OCI-LY1 (cell line): ENCODE results near the gene CMTM2.

Experiments
- H2AFZ ChIP-seq: fragments of 200-600 bp; sonication (generic), shearing (Covaris generic); 2 replicates; pipeline ENCODE4 v1.6.0; 2014; ENCODE audit warnings: antibody characterized with exemption, mild to moderate bottlenecking, low read length
- H3F3A ChIP-seq: fragments of 200-600 bp; sonication (generic), shearing (Covaris generic); 2 replicates; pipeline ENCODE4 v1.6.0; 2014; ENCODE audit warnings: mild to moderate bottlenecking, antibody characterized with exemption, low read length, moderate library complexity; ENCODE audit not compliant: insufficient read depth
- H3K27ac ChIP-seq: fragments of 200-600 bp; sonication (generic); 2 replicates; pipeline ENCODE4 v1.5.1; 2014; ENCODE audit warnings: low read length, mixed run types, mild to moderate bottlenecking, low read depth; ENCODE audit not compliant: poor library complexity, severe bottlenecking
- H3K27me3 ChIP-seq: fragments of 200-600 bp; sonication (generic); 2 replicates; pipeline ENCODE4 v1.6.0; 2014; ENCODE audit warnings: antibody characterized with exemption, mild to moderate bottlenecking, low read length, moderate library complexity; ENCODE audit not compliant: insufficient read depth
- H3K36me3 ChIP-seq: fragments of 200-600 bp; sonication (generic); 2 replicates; pipeline ENCODE4 v1.6.1; 2014; ENCODE audit warnings: mild to moderate bottlenecking, antibody characterized with exemption, low read length, moderate library complexity, mixed read lengths; ENCODE audit not compliant: insufficient read depth
- H3K4me1 ChIP-seq: fragments of 200-600 bp; sonication (generic); 2 replicates; pipeline ENCODE4 v1.5.1; 2014; ENCODE audit warnings: mild to moderate bottlenecking, low read length, moderate library complexity; ENCODE audit not compliant: insufficient read depth, severe bottlenecking
- H3K4me2 ChIP-seq: fragments of 200-600 bp; sonication (generic), shearing (Covaris generic); 2 replicates; pipeline ENCODE4 v1.6.1; 2014; ENCODE audit warnings: low read length
- H3K4me3 ChIP-seq: fragments of 200-600 bp; sonication (generic); 2 replicates; pipeline ENCODE4 v1.5.1; 2014; ENCODE audit warnings: low read length, low read depth, mild to moderate bottlenecking, mixed read lengths; ENCODE audit not compliant: poor library complexity, severe bottlenecking
- H3K79me2 ChIP-seq: fragments of 200-600 bp; shearing (Covaris generic); 2 replicates; pipeline ENCODE4 v1.6.1; 2016; ENCODE audit warnings: mixed run types, low read length, mixed read lengths; ENCODE audit not compliant: insufficient read depth
- H3K9ac ChIP-seq: fragments of 200-600 bp; sonication (generic), shearing (Covaris generic); 2 replicates; pipeline ENCODE4 v1.6.1; 2014; ENCODE audit warnings: mild to moderate bottlenecking, low read length, mixed read lengths
- H3K9me2 ChIP-seq: fragments of 200-600 bp; sonication (generic), shearing (Covaris generic); 2 replicates; pipeline ENCODE4 v1.6.1; 2014; ENCODE audit warnings: low read depth, mild to moderate bottlenecking, low read length, mixed read lengths
- H3K9me3 ChIP-seq: fragments of 200-600 bp; shearing (Covaris generic); 2 replicates; pipeline ENCODE4 v1.6.1; 2014; ENCODE audit warnings: low read length, mixed read lengths
- H4K20me1 ChIP-seq: fragments of 200-600 bp; sonication (generic), shearing (Covaris generic); 2 replicates; pipeline ENCODE4 v1.6.0; 2016; ENCODE audit warnings: mild to moderate bottlenecking, low read length; ENCODE audit not compliant: insufficient read depth
- EZH2 ChIP-seq: fragments of 200-600 bp; sonication (generic), shearing (Covaris generic); IDR thresholded peaks from 2 replicates; pipeline ENCODE4 v1.8.0; 2017; ENCODE audit warnings: borderline replicate concordance, mixed run types, mild to moderate bottlenecking, antibody characterized with exemption, low read length, moderate library complexity, mixed read lengths
- TF ChIP-seq, protein P1 (sequence below): fragments of 200-600 bp; sonication (generic), shearing (Covaris generic); IDR thresholded peaks from 2 replicates; pipeline ENCODE4 v1.5.1; 2017; ENCODE audit warnings: mild to moderate bottlenecking, antibody characterized with exemption, low read length, moderate library complexity, mixed read lengths

Gene CMTM2

GRCh38 chr16:66575060-66575459 lies 4.2 kb upstream of the CMTM2 start:
- Histone ChIP-seq H2AFZ (no peak overlapping the region), H4K20me1 (no peaks in the 10 kb centered on the region), H3K27me3 (no peaks in the 10 kb centered on the region), H3K9me3 (no peaks in the 10 kb centered on the region), H3K4me1 (no peaks in the 10 kb centered on the region), H3K9me2 (no peaks in the 10 kb centered on the region), H3K9ac (no peak overlapping the region), H3F3A (no peaks in the 10 kb centered on the region), H3K27ac (no peak overlapping the region), H3K36me3 (no peaks in the 10 kb centered on the region), H3K79me2 (no peaks in the 10 kb centered on the region), H3K4me2 (no peak overlapping the region), H3K4me3 (no peak overlapping the region)
- TF ChIP-seq, protein P1, sequence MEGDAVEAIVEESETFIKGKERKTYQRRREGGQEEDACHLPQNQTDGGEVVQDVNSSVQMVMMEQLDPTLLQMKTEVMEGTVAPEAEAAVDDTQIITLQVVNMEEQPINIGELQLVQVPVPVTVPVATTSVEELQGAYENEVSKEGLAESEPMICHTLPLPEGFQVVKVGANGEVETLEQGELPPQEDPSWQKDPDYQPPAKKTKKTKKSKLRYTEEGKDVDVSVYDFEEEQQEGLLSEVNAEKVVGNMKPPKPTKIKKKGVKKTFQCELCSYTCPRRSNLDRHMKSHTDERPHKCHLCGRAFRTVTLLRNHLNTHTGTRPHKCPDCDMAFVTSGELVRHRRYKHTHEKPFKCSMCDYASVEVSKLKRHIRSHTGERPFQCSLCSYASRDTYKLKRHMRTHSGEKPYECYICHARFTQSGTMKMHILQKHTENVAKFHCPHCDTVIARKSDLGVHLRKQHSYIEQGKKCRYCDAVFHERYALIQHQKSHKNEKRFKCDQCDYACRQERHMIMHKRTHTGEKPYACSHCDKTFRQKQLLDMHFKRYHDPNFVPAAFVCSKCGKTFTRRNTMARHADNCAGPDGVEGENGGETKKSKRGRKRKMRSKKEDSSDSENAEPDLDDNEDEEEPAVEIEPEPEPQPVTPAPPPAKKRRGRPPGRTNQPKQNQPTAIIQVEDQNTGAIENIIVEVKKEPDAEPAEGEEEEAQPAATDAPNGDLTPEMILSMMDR = no peak
- TF ChIP-seq EZH2 = no peak

DNA sequence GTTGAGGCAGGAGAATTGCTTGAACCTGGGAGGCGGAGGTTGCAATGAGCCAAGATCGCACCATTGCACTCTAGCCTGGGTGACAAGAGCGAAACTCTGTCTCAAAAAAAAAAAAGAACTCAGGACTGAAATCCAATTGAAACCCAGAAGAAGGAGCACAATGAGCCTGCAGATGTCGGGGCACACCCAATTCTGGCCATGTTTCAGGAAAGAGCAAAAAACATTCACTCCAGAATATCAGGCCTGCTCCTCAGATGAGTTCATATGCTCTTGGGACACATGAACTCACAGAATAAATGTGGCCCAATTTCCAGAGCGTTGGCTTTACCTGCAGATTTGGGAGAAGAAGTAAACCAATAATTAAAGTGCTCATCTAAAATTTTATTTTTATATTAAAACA lies 3.0 kb upstream of the CMTM2 start:
- Histone ChIP-seq H3K4me2 (no peak overlapping the region), H3K9me3 (no peaks in the 10 kb centered on the region), H4K20me1 (no peaks in the 10 kb centered on the region)

GRCh38 chr16:66580605-66581209 lies 1.4 kb downstream of the CMTM2 start:
- Histone ChIP-seq H3K36me3 (no peaks in the 10 kb centered on the region), H3K4me2 (no peak overlapping the region), H3K9ac (no peak overlapping the region), H4K20me1 (no peaks in the 10 kb centered on the region), H3K4me1 (no peaks in the 10 kb centered on the region), H3F3A (no peaks in the 10 kb centered on the region), H2AFZ (no peak overlapping the region), H3K9me2 (no peaks in the 10 kb centered on the region), H3K79me2 (no peaks in the 10 kb centered on the region), H3K27ac (no peak overlapping the region), H3K27me3 (no peaks in the 10 kb centered on the region), H3K9me3 (no peaks in the 10 kb centered on the region), H3K4me3 (no peak overlapping the region)
- TF ChIP-seq EZH2 = no peak
- TF ChIP-seq, protein P1 = no peak

More for the DNA sequence above, 3.0 kb upstream of the CMTM2 start:
- Histone ChIP-seq H3K36me3 (no peaks in the 10 kb centered on the region), H2AFZ (no peak overlapping the region), H3K27me3 (no peaks in the 10 kb centered on the region), H3K9me2 (no peaks in the 10 kb centered on the region), H3K4me1 (no peaks in the 10 kb centered on the region), H3K27ac (no peak overlapping the region), H3K79me2 (no peaks in the 10 kb centered on the region), H3K9ac (no peak overlapping the region), H3F3A (no peaks in the 10 kb centered on the region), H3K4me3 (no peak overlapping the region)
- TF ChIP-seq EZH2 = no peak
- TF ChIP-seq, protein P1 = no peak
